COLO829 (cell line): ENCODE results near the gene MAP3K7CL.
A peak's percentile ranks its signal among the peaks of the same experiment; 100 is the strongest.
"Not testable (repeated sequence)": the region's sequence is repeated elsewhere in the genome, so short reads cannot be mapped to it uniquely, and the experiment has no call there.

Source experiments
- DNase-seq: peaks from one replicate; pipeline ENCODE4 v3.0.0; 2012; ENCODE audit warnings: low spot score

The MAP3K7CL gene

DNA sequence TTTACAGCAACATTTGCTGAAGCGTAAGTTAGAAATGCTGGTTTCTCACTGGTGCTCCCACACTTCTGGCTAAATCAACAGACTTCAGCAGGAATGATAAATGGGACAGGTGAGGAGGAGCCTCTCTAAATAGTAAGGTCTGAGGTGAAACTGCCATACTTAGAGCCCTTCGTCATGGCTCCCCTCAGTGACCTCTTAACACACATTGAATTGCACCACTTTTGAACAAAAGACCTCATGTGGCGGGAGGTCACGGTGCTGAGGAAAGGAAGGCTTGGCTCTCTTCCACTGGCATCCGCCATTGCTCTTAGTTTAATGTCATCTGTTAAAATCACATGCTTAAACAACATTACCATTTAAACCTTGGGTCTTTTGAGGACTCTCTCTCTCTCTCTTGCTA, 3.4 kb downstream of the MAP3K7CL start:
- no peak for DNase-seq

DNA sequence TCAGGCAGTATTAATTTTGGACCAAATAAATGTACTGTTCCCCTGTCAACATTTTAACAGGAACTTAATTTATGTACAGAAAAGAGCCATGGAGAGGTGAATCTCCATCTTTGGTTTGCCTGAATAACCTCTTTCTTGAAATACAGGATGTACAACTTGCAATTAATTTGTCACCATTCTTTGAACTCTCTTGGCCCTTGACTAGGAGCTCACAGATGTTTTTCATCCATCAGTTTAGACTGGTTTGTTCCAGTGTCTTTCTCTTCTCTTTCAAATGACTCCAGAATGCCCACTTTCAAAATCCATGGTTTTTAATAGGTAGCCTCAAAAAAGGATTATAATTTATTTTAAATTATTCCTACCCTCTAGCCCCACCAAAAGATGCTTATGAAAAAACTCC, 5.0 kb downstream of the MAP3K7CL start:
- DNase-seq: no peak

DNA sequence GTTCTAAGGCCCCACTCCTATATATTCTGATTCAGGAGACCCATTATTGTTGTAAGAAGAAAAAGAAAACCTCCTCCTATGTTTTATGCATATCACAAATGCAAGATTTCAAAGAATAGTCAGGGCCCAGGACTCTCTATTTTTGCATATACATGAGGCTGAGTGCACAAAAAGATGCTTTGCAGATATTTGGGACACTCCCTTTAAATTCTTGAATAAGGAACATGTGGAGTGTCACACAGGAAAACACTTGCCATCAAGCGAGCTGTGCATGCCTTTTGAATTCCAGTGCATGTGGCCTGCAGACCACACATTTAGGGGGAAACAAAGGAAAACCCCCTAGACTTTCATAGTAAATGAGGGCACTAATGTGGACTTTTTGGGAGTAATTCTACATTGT, 5.6 kb downstream of the MAP3K7CL start:
- no peak for DNase-seq

GRCh38 chr21:29144736-29145353, 14.4 kb downstream of the MAP3K7CL start:
- DNase-seq: no peak

DNA sequence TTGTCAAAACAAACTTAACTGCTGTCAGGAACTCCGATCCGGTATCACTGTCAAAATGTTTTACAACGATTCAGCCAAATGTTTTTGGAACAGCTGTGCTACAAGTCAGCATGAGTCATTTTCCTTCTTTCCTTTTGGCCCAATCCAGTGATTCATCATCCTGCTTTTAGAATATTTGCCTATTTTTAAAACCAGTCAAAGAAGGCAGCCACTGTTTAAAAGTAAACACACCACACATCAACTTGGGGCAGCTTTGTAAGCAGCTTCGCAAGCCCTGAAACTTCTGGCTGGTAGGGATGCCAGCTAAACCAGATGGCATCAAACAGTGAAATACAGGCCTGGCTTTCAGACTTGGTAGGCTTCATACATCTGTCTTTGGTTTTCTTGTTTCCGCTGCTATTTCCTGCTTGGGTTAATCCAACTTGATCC, 14.9 kb downstream of the MAP3K7CL start:
- DNase-seq: peak; percentile 87

DNA sequence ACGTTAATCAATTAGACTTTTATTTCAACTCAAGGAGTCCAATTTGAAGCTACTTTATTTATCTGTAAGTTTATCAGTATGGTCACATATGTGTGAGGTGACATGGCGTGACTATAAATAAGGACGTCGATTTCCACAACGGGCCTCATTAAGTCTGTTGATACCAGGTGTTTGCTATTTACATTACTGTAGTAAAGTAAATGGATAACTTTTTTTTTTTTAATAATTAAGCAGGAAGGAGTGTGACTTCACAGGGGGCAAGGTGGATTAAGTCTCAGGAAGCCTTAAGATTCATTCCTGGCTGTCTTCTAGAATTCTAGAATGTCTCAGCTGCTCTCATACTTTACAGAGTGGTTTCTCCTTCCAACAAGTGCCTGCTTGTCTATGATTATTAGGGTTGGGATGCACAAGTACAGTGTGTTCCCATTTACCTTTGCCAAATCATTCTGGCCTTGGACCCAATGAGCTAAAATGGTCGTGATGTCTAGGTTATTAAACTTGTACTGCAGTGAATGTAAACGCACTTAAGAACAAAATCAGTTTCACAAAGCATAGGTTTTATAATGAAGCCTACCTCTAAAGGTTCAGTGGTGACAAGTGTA, 15.5 kb downstream of the MAP3K7CL start:
- no peak for DNase-seq

DNA sequence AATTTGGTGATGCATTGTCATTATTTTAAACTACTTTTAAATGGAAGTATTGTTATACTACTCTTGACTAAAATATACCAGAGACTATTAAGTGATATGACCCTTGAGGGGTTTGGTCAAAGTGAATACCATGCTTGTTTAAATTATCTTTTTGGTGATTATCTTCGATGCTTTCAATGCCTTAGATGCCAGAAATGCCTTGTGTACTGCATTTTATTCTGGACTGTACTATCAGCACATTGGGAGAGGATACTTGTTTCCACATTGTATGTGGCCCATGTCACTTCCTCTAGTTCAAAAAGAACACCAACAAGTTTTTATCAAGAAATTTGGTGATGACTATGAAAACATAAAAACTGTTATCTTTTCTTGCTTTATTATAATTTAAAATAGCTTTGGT, 16.3 kb downstream of the MAP3K7CL start:
- no peak for DNase-seq

GRCh38 chr21:29148530-29148929, 18.1 kb downstream of the MAP3K7CL start:
- no peak for DNase-seq

DNA sequence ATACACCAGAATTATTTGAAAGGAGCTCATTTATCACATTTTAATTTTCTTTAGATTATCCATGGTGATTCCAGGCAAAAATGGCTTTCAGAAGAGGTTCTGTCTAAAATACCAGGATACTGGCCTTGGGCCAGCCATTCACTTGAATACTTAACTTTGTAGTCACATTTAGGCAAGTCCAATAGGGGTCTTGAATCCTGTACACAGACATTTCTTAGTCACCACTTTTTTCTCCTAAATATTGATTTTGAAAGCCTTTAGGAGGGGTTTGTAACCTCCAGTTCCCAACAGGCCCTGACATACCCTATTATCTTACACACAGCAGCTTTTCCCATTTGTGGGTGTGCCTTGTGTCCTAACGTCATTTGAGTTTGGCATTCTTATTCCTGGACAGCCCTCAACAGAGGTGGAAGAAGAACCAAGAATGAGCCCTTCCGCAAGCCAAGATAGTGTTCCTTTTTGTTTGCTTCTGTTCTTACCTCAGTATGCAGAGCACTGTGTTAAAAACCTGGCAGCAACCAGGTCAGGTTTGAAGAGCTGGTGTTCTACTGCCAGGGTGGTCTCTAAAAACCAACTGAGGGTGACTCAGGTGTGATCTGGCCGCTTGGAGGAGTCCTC, 19.5 kb downstream of the MAP3K7CL start:
- no peak for DNase-seq

DNA sequence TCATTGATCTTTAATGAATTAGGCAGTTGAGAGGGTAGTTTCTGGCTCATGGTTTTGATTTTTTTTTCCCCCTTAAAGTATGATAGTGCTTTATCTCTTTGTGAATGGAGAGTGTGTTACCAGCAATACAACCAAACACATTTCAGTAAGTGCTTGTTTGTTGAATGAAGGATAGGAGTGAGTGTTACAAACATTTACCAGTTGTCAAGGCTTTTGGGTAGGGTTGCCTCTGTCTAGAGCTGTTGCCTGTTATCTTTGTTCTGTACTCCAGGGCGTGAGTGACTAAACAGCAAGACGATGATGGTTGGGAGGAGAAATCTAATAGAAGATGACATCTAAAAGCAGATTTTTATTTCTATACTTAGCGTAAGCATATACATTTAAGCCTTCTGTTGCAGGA, 21.5 kb downstream of the MAP3K7CL start:
- no peak for DNase-seq

GRCh38 chr21:29152916-29153315, 22.5 kb downstream of the MAP3K7CL start:
- no peak for DNase-seq

DNA sequence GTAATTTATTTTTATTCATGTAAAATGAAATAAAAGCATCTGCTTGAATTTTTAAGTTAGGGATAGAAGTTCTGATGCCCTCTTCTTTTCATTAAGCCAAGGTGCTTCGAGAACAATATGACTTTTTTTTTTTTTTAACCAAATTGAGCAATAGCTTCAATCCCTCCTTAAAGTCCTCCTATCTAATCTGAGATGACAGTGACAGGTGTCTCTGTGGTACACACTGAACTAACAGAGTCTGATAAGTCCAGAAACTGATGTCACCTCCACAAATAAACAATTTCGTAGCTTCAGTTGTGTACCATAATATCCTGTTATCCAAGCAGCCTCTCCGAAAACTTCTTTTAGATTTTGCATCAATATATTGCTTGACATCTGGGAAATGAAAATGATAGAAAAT, 23.8 kb downstream of the MAP3K7CL start:
- DNase-seq: no peak

- no peak for DNase-seq
Observed at GRCh38 chr21:29155118-29155932, 24.9 kb downstream of the MAP3K7CL start.

DNA sequence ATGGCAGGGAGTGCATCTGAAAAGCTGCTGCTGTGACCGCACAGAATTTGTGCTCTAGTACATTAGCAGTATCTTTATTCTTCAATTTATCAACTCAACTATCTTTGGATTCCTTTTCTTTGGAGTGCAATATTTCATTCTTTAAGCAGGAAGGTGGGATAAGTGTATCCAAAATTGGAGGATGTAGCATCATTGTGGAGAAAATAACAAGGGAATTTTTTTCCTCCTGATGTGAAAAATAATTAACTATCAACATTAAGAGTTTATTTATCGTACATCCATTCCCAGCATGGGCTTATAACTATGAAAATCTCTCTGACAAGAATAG, 25.5 kb downstream of the MAP3K7CL start:
- DNase-seq: no peak

- DNase-seq: no peak
Observed at GRCh38 chr21:29157080-29157479, 26.6 kb downstream of the MAP3K7CL start.

DNA sequence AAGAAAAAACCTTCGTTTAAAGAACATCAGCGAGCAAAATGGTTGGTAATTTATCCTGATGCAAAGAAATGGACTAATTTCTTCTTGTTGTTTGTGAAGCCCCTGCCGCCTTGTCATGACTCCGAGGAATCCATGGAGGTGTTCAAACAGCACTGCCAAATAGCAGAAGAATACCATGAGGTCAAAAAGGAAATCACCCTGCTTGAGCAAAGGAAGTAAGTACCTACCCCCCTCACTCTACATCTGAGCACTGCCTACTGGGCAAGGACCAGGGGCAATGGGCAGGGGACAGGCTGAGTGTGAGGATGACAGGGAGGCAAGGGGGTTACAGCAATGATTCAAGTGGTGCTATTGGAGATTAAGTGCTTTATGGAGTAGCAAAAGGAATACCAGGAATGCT, 29.4 kb downstream of the MAP3K7CL start:
- DNase-seq: no peak

GRCh38 chr21:29162825-29163224, 32.4 kb downstream of the MAP3K7CL start:
- DNase-seq: not testable (repeated sequence)

- DNase-seq: no peak
Observed at GRCh38 chr21:29163341-29164115, 33.1 kb downstream of the MAP3K7CL start.

DNA sequence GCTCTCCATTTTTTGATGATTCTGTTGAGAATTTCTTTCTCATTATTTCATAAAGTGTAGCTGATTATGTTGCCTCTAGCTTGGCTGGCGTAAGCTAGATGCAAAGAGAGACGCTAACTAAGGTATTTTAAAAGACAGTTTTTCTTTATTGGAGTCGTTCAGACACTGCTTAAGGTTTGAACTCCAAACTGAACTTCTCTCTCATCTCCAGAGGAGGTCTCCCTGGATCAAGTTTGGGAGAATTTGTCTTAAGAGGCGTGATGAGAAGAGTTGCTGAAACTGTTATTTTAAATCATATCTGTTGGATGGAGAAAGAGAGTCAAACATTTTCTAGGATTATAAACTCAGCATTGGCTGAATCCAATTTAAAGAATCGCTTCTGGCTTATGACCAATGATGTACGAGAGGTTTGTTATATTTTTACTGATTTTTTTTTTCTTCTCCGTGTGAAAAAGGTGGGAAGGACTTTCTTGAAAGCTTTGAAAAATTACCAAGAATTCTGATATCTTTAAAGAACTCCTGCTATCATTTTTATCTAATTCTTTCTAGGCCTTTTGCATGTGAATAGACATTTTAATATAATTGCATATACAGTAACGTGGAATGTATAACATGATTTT, 34.0 kb downstream of the MAP3K7CL start:
- DNase-seq: peak; percentile 63

- no peak for DNase-seq
Observed at GRCh38 chr21:29166323-29166722, 35.9 kb downstream of the MAP3K7CL start.

DNA sequence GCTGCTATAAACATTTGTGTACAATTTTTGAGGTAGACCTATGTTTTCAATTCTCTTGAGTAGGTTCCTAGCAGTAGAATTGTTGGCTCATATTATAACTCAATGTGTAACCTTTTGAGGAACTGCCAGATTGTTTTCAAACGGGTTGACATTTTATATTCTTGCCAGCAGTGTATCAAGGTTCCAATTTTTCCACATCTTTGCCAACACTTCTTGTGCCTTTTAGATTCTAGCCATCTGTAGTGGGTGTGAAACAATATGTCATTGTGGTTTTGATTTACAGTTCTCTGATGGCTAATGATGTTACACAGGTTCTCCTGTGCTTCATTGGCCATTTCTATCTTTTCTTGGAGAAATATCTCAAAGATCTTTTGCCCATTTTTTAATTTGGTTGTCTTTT, 36.4 kb downstream of the MAP3K7CL start:
- no peak for DNase-seq

DNA sequence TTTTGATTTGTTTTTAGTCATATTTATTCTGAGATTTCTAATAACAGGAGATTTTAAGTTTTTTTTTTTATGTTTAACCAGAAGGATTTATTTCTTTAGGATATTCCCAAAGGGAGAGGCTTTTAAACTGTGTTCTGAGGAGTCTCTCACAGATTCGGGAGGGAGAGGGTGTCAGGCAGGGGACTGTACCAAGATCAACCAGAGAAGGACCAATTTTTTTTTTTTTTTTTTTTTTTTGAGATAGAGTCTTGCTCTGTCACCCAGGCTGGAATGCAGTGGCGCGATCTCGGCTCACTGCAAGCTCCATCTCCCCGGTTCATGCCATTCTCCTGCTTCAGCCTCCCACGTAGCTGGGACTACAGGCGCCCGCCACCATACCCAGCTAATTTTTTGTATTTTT, 37.0 kb downstream of the MAP3K7CL start:
- DNase-seq: not testable (repeated sequence)
